AG20443 (cell line): ENCODE data around the gene KLHL18.
"Not testable (repeated sequence)": the region's sequence is repeated elsewhere in the genome, so short reads cannot be mapped to it uniquely, and the experiment has no call there.

Experiments used
- DNase-seq: peaks from one replicate; pipeline ENCODE4 v3.0.0; 2012; ENCODE audit warnings: low spot score, mixed read lengths

Gene KLHL18

GRCh38 chr3:47274652-47275051, 8.1 kb upstream of the KLHL18 start:
- no peak for DNase-seq

GRCh38 chr3:47276558-47276957, 6.2 kb upstream of the KLHL18 start:
- no peak for DNase-seq

- DNase-seq, result no peak
These were observed 2.2 kb upstream of the KLHL18 start for GRCh38 chr3:47280519-47280918.

GRCh38 chr3:47283193-47283537, 421 bp downstream of the KLHL18 start:
- DNase-seq, result peak; percentile 25

GRCh38 chr3:47283591-47284364, 1.0 kb downstream of the KLHL18 start:
- DNase-seq, result peak; percentile 38

GRCh38 chr3:47288966-47289910, 6.5 kb downstream of the KLHL18 start:
- DNase-seq, result no peak

DNA sequence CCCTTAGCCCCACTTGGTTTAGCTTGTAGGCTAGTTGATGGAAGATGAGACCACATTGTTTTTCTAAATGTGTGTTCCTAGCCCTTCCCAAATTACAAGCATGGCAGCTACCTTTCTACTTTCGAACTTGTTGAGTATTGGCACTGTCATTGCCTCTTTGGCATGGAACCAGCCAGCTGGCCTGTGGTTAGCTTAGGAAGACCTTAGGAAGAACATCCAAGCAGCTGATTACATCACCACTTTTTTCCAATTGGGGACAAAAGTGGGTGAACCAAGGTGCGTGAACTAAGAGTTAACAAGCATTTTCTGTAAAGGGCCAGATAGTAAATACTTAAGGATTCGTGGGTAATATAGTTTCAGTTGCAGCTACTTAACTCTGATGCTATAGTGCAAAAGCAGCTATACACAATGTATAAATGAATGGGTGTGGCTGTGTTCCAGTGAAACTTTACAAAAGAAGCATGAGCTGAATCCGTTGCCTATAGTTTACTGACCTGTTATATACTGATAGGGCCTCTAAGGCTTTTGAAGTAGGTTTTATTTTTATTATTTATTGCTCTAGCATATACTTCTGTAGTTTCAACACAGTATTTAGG, 8.5 kb downstream of the KLHL18 start:
- no peak for DNase-seq

- not testable (repeated sequence) for DNase-seq
These were observed 9.1 kb downstream of the KLHL18 start for GRCh38 chr3:47291754-47292420.

- DNase-seq, result no peak
These were observed 11.1 kb downstream of the KLHL18 start for GRCh38 chr3:47293822-47294221.

GRCh38 chr3:47294392-47294791, 11.6 kb downstream of the KLHL18 start:
- no peak for DNase-seq

DNA sequence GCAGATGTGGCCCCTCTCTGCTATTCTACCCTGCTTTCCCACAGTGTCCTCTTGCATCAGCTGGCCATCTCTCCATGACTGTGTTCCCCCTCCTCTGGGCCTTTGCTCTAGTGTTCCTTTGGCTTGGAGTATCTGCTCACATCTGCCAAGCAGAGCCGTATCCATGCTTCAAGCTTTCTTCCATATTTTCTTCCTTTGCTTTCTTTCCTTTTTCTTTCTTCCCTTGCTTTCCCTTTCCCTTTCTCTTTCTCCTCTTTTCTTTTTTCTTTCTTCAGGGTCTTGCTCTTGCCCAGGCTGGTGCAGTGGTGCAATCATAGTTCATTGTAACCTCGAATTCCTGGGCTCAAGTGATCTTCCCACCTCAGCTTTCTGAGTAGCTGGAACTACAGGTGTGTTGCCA, 12.6 kb downstream of the KLHL18 start:
- no peak for DNase-seq

DNA sequence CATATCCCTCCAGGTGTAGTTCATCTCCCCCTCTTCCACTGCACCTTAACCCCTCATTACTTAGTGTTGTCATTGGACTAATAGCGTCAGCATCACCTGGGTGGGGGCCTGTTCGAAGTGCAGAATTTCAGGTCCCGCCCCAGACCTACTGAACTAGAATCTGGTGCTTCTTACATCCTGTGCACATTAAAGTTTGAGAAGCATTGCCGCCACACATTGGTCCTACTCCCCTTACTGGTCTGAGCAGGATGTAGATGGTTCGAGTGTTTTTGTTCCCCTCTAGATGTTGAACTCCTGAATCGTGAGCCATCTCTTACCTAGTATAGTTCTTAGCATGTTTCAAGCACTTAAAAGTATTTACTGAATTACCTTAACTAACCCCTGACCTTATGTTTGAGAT, 13.2 kb downstream of the KLHL18 start:
- no peak for DNase-seq

- no peak for DNase-seq
These were observed 14.0 kb downstream of the KLHL18 start for GRCh38 chr3:47296562-47297302.

- DNase-seq, result no peak
These were observed 15.7 kb downstream of the KLHL18 start for GRCh38 chr3:47298439-47298838.

DNA sequence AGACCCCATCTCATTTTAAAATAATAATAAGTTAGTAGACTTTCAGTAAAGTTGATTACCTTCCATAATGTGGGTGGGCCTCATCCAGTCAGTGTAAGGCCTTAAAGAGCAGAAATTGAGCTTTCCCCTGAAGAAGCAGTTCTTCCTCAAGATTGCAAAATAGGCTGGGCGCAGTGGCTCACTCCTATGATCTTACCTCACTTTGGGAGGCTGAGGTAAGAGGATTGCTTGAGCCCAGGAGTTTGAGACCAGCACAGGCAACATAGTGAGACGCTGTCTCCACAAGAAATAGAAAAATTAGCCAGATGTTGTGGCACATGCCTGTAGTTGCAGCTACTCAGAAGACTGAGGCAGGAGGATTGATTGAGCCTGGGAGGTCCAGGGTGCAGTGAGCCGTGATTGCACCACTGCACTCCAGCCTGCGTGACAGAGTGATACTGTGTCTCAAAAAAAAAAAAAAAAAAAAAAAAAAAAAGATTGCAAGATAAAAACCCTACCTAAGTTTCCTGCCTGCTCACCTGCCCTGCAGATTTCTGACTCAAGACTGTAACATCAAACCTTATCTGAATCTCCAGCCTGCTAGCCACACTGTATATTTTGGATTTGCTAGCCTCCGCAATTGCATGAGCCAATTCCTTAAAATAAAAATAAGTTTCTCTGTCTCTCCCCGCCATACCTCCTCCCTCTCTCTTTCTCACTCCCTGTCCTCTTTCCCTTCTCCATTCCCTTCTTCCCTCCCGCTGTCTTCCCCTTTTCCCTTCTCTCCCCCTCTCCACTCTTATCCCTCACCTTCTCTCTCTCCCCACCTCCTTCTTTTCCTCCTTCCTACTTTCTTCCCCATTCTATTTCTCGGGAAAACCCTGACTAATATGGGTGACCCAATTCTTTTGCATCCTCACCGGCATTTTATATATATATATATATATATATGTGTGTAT, 16.9 kb downstream of the KLHL18 start:
- no peak for DNase-seq

- no peak for DNase-seq
These were observed 18.7 kb downstream of the KLHL18 start for GRCh38 chr3:47301456-47301855.

GRCh38 chr3:47306022-47306421, 23.3 kb downstream of the KLHL18 start:
- DNase-seq, result no peak

- DNase-seq, result not testable (repeated sequence)
These were observed 26.5 kb downstream of the KLHL18 start for GRCh38 chr3:47309231-47309630.

GRCh38 chr3:47310391-47310790, 27.6 kb downstream of the KLHL18 start:
- no peak for DNase-seq

GRCh38 chr3:47313341-47314055, 30.8 kb downstream of the KLHL18 start:
- no peak for DNase-seq
